PC-3 (cell line): ENCODE measurements around the gene SLC12A5. TPM values are rescaled to one million over a fixed set of nuclear protein-coding genes. Genes with fewer than 3 reads are reported as not detected.

Source experiments
- ATAC-seq: fragments of 200-7000 bp; cut with Tn5 transposase; 2 replicates; pipeline ENCODE4 v1.9.1; 2020; ENCODE audit warnings: mild to moderate bottlenecking, moderate library complexity
- BruUV-seq: library from RNA; stranded (reverse); fragments of 400-500 nt; replicated peaks from 2 replicates; lab custom pipeline; 2021; lab: Mats Ljungman, UMichigan
- CTCF ChIA-PET: fragments of 300-600 bp; sonication (Branson Sonifier 250); formaldehyde crosslinking; loops from one replicate; lab custom pipeline; 2022; ENCODE audit warnings: antibody characterized with exemption; lab: Charles Lee
- POLR2A ChIA-PET: fragments of 300-600 bp; sonication (Branson Sonifier 250); formaldehyde crosslinking; loops from one replicate; lab custom pipeline; 2022; ENCODE audit warnings: antibody characterized with exemption; ENCODE audit not compliant: unreplicated experiment; lab: Charles Lee
- DNase-seq: peaks from one replicate; pipeline ENCODE4 v3.0.0-alpha.2; 2015
- H2AFZ ChIP-seq: fragments of 300-600 bp; sonication (generic); 2 replicates; pipeline ENCODE4 v1.6.0; 2016; ENCODE audit warnings: antibody characterized with exemption, low read length
- H3F3A ChIP-seq: fragments of 300-600 bp; sonication (generic); one replicate; pipeline ENCODE4 v1.6.0; 2017; ENCODE audit warnings: antibody characterized with exemption, low read length, control low read depth, mild to moderate bottlenecking; ENCODE audit not compliant: unreplicated experiment
- H3K27ac ChIP-seq: fragments of 300-600 bp; sonication (generic); 2 replicates; pipeline ENCODE4 v1.5.1; 2016; ENCODE audit warnings: mild to moderate bottlenecking, low read length
- H3K27me3 ChIP-seq: fragments of 300-600 bp; sonication (generic); 2 replicates; pipeline ENCODE4 v1.6.1; 2016; ENCODE audit warnings: low read length, mixed read lengths
- H3K36me3 ChIP-seq: fragments of 300-600 bp; sonication (generic); 2 replicates; pipeline ENCODE4 v1.6.1; 2016; ENCODE audit warnings: low read depth, mixed run types, low read length, mixed read lengths
- H3K4me1 ChIP-seq: fragments of 300-600 bp; sonication (generic); 2 replicates; pipeline ENCODE4 v1.5.1; 2016; ENCODE audit warnings: low read length; ENCODE audit not compliant: insufficient read depth
- H3K4me2 ChIP-seq: fragments of 300-600 bp; sonication (generic); 2 replicates; pipeline ENCODE4 v1.6.0; 2016; ENCODE audit warnings: low read length
- H3K4me3 ChIP-seq: fragments of 300-600 bp; sonication (generic); 2 replicates; pipeline ENCODE4 v1.5.1; 2016; ENCODE audit warnings: mild to moderate bottlenecking, low read length, mixed read lengths
- H3K79me2 ChIP-seq: fragments of 300-600 bp; sonication (generic); 2 replicates; pipeline ENCODE4 v1.6.1; 2017; ENCODE audit warnings: low read length, mixed read lengths
- H3K9ac ChIP-seq: fragments of 300-600 bp; sonication (generic); 2 replicates; pipeline ENCODE4 v1.6.0; 2016; ENCODE audit warnings: mild to moderate bottlenecking, low read length
- H3K9me2 ChIP-seq: fragments of 300-600 bp; sonication (generic); replicated peaks from 2 replicates; pipeline ENCODE4 v1.6.1; 2016; ENCODE audit warnings: mixed run types, low read length, mixed read lengths
- H3K9me3 ChIP-seq: fragments of 300-600 bp; sonication (generic); 2 replicates; pipeline ENCODE4 v1.6.1; 2016; ENCODE audit warnings: low read length, mixed read lengths
- H4K20me1 ChIP-seq: fragments of 300-600 bp; sonication (generic); 2 replicates; pipeline ENCODE4 v1.6.1; 2016; ENCODE audit warnings: low read length, mixed read lengths
- EZH2 ChIP-seq: fragments of 300-600 bp; sonication (generic); IDR thresholded peaks from one replicate; pipeline ENCODE4 v1.6.1; 2017; ENCODE audit warnings: antibody characterized with exemption, mild to moderate bottlenecking, low read length; ENCODE audit not compliant: unreplicated experiment
- EZH2phosphoT487 ChIP-seq: fragments of 300-600 bp; sonication (generic); IDR thresholded peaks from 2 replicates; pipeline ENCODE4 v1.6.1; 2018; ENCODE audit warnings: mild to moderate bottlenecking, antibody characterized with exemption, low read length, borderline replicate concordance
- intact Hi-C: fragments of 100-400 bp; cut with micrococcal nuclease; formaldehyde crosslinking; loops from 2 replicates; pipeline ENCODE4 v1.9.0; 2023
- total RNA-seq: library from RNA; depleted of rRNA; stranded (reverse); fragments of >200 nt; gene quantifications from 2 replicates; pipeline ENCODE4 v1.2.3, GENCODE V29; 2014
- TF ChIP-seq, protein P1 (sequence below): fragments of 300-600 bp; sonication (generic); conservative IDR thresholded peaks from 2 replicates; pipeline ENCODE4 v1.5.1; 2017; ENCODE audit warnings: antibody characterized with exemption, low read depth, mild to moderate bottlenecking, low read length

The SLC12A5 gene
- total RNA-seq, 1 experiment from 2014 or later: 2.4 TPM

DNA sequence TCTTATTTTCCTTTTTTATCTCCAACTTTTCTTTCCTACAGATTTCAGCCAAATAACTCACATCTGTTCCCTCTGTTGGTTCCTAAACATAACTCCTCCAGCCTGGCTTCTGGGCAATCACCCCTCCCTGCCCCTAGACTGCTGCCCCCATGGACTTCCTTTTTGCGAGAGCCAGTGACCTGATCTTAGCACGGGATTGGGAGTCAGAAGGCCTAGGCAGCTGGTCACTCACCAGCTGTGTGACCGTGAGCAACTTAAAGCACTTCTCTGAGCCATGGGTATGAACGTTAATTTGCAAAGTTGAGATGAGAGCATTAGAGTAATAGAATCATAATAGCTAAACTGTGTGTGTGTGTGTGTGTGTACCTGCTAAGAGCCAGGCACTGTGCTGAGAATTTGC lies 24.8 kb upstream of the SLC12A5 start:
- Histone ChIP-seq H3F3A (no peaks in the 10 kb centered on the region), H3K79me2 (no peaks in the 10 kb centered on the region), H3K27me3 (no peaks in the 10 kb centered on the region), H3K4me3 (no peak overlapping the region), H3K27ac (no peak overlapping the region), H2AFZ (no peak overlapping the region), H4K20me1 (no peaks in the 10 kb centered on the region), H3K36me3 (no peaks in the 10 kb centered on the region), H3K9me2 (no peaks in the 10 kb centered on the region), H3K9me3 (no peaks in the 10 kb centered on the region), H3K9ac (no peak overlapping the region), H3K4me1 (peaks cover 16% of the 10 kb centered on the region), H3K4me2 (peak overlapping the region; percentile 22)
- POLR2A ChIA-PET: no interaction called here
- no peak for TF ChIP-seq EZH2
- TF ChIP-seq, protein P1, sequence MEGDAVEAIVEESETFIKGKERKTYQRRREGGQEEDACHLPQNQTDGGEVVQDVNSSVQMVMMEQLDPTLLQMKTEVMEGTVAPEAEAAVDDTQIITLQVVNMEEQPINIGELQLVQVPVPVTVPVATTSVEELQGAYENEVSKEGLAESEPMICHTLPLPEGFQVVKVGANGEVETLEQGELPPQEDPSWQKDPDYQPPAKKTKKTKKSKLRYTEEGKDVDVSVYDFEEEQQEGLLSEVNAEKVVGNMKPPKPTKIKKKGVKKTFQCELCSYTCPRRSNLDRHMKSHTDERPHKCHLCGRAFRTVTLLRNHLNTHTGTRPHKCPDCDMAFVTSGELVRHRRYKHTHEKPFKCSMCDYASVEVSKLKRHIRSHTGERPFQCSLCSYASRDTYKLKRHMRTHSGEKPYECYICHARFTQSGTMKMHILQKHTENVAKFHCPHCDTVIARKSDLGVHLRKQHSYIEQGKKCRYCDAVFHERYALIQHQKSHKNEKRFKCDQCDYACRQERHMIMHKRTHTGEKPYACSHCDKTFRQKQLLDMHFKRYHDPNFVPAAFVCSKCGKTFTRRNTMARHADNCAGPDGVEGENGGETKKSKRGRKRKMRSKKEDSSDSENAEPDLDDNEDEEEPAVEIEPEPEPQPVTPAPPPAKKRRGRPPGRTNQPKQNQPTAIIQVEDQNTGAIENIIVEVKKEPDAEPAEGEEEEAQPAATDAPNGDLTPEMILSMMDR: no peak
- no peak for TF ChIP-seq EZH2phosphoT487
- ATAC-seq (no peak), DNase-seq (no peak)
- BruUV-seq: no TSS peak
- intact Hi-C loops: no loop called here
- CTCF ChIA-PET: no interaction called here

DNA sequence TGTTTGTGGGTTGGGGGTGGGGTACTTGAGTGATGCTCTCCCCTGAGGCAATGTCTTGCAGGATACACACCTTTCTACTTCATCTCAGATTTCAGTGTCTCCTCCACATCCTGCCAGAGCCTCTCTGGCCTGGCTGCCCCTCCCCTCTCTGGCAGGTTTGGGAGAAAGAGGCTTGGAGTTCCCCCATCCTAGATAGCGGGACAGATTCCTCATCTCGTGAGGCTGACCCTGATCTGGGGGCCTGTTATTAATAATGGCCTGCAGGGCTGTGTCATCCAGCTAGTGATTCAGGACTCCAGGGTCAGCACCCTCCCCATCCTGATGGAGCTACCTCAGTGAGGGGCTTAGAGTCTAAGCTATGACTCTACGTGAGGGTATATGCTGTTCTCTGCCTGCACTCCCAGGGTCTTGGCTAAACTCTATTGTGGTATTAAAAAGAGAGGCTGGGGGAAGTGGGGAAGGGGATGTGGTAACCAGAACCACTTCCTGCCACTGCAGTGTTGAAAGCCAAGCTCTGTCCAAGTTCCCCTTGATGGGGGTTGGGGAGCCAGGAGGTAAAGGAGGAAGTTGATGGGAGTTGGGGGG lies 24.0 kb upstream of the SLC12A5 start:
- Histone ChIP-seq H3K4me2 (peak overlapping the region; percentile 22), H2AFZ (no peak overlapping the region), H3K27ac (no peak overlapping the region), H3K9ac (no peak overlapping the region), H3F3A (no peaks in the 10 kb centered on the region), H4K20me1 (no peaks in the 10 kb centered on the region), H3K27me3 (no peaks in the 10 kb centered on the region), H3K9me3 (no peaks in the 10 kb centered on the region), H3K4me1 (peaks cover 16% of the 10 kb centered on the region), H3K36me3 (no peaks in the 10 kb centered on the region), H3K4me3 (no peak overlapping the region), H3K79me2 (no peaks in the 10 kb centered on the region), H3K9me2 (no peaks in the 10 kb centered on the region)
- DNase-seq: peak; percentile 77
- ATAC-seq: peak; percentile 63
- POLR2A ChIA-PET: no interaction called here
- intact Hi-C loops: no loop called here
- BruUV-seq: no TSS peak
- TF ChIP-seq EZH2: no peak
- TF ChIP-seq EZH2phosphoT487: no peak
- TF ChIP-seq, protein P1: no peak
- CTCF ChIA-PET: no interaction called here

DNA sequence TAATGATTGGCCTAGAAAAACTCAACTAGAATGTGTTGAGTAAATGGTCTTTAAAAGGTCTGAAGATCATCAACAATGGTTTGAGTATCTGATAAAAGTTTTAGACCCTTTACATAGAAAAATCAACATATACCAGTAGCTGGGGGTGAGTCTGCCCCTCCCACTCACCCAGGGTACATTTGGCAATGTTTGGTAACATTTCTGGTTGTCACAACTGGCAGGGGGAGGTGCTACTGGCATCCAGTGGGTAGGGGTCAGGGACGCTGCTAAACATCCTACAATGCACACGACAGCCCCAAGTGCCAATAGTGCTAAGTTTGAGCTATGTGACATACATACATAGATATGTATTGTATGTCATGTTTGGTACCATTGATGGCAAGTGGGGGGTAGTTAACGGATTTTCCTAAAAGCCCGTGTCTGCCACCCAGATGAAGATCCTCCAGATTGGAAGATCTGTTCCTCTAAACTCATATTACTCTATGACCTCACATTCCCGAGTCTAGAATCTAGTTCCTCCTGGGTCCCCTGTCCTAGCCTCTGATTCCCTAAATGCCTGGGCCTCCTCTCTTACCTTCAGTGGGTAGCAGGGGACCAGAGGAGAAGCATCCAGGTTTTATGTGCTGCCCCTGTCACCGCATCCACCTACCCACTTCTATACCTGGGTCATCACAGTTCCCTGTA lies 22.9 kb upstream of the SLC12A5 start:
- Histone ChIP-seq H3F3A (no peaks in the 10 kb centered on the region), H3K9ac (no peak overlapping the region), H3K4me2 (no peak overlapping the region), H3K4me3 (no peak overlapping the region), H3K9me2 (no peaks in the 10 kb centered on the region), H4K20me1 (no peaks in the 10 kb centered on the region), H3K27me3 (peaks cover 9% of the 10 kb centered on the region; the same call in 1 of the 2 replicates), H2AFZ (no peak overlapping the region), H3K36me3 (no peaks in the 10 kb centered on the region), H3K27ac (no peak overlapping the region), H3K9me3 (no peaks in the 10 kb centered on the region), H3K4me1 (peaks cover 16% of the 10 kb centered on the region), H3K79me2 (no peaks in the 10 kb centered on the region)
- ChIA-PET CTCF (interaction anchor here (0.6 kb wide), 1 partner anchor 570 kb away, joined by 3 read pairs; no protein-coding TSS in a partner anchor), POLR2A (no interaction called here)
- no peak for ATAC-seq
- TF ChIP-seq EZH2 (no peak), EZH2phosphoT487 (no peak)
- TF ChIP-seq, protein P1: no peak
- DNase-seq: no peak
- intact Hi-C loops: no loop called here
- BruUV-seq: no TSS peak
